ENCODE results near the gene TOMM40.

DNA sequence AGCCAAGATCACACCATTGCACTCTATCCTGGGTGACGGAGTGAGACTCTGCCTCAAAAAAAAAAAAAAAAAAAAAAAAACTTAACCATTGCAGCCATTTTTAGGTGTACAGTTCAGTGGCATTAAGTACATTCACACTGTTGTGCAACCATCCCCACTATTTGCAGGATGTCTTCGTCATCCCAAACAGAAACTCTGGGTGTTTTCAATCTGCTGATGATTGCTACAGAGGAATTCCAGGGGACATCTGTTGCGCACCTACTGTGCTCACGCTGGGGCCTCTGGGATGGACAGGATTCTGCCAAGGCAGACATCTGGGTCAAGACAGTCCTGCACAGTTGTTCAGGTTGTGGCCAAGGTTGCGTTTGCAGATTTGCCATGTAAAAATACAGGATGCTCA, 48.6 kb downstream of the TOMM40 start:
- TF ChIP-seq POLR2A (IDR thresholded peaks at IDR 0.05; ENCODE audit: low read length) (no peak), GATA1 (IDR thresholded peaks at IDR 0.05; ENCODE audit: low read depth, low read length) (no peak)

Measured in erythroblast (primary cell).